DOHH2 (cell line): ENCODE results near the gene RAI1.

ENCODE experiments used
- H3F3A ChIP-seq: fragments of 200-600 bp; sonication (generic), shearing (Covaris generic); 2 replicates; pipeline ENCODE4 v1.6.0; 2016; ENCODE audit warnings: antibody characterized with exemption, mild to moderate bottlenecking; ENCODE audit not compliant: control insufficient read depth, insufficient read depth
- H3K27ac ChIP-seq: fragments of 200-600 bp; sonication (generic); 2 replicates; pipeline ENCODE4 v1.5.1; 2014; ENCODE audit warnings: low read depth, mild to moderate bottlenecking, low read length, moderate library complexity
- H3K27me3 ChIP-seq: fragments of 200-600 bp; sonication (generic); 2 replicates; pipeline ENCODE4 v1.6.1; 2014; ENCODE audit warnings: mild to moderate bottlenecking, low read length, mixed read lengths; ENCODE audit not compliant: control insufficient read depth
- H3K36me3 ChIP-seq: fragments of 200-600 bp; sonication (generic); 2 replicates; pipeline ENCODE4 v1.6.1; 2014; ENCODE audit warnings: mild to moderate bottlenecking, low read length, moderate library complexity, mixed read lengths; ENCODE audit not compliant: control insufficient read depth
- H3K4me1 ChIP-seq: fragments of 200-600 bp; sonication (generic); 2 replicates; pipeline ENCODE4 v1.6.1; 2014; ENCODE audit warnings: mild to moderate bottlenecking, low read length, mixed read lengths; ENCODE audit not compliant: control insufficient read depth
- H3K4me2 ChIP-seq: fragments of 200-600 bp; sonication (generic); 2 replicates; pipeline ENCODE4 v1.6.0; 2014; ENCODE audit warnings: mild to moderate bottlenecking, low read length, moderate library complexity
- H3K4me3 ChIP-seq: fragments of 200-600 bp; sonication (generic); 2 replicates; pipeline ENCODE4 v1.5.1; 2014; ENCODE audit warnings: mild to moderate bottlenecking, low read length, mixed read lengths
- H3K79me2 ChIP-seq: fragments of 200-600 bp; sonication (generic); 2 replicates; pipeline ENCODE4 v1.6.1; 2014; ENCODE audit warnings: mild to moderate bottlenecking, low read length, mixed read lengths; ENCODE audit not compliant: control insufficient read depth
- H3K9me2 ChIP-seq: fragments of 200-600 bp; sonication (generic); replicated peaks from 2 replicates; pipeline ENCODE4 v1.6.1; 2014; ENCODE audit warnings: mild to moderate bottlenecking, low read length, mixed read lengths; ENCODE audit not compliant: control insufficient read depth
- H3K9me3 ChIP-seq: fragments of 200-600 bp; sonication (generic); 2 replicates; pipeline ENCODE4 v1.6.1; 2014; ENCODE audit warnings: antibody characterized with exemption, low read length, mixed read lengths; ENCODE audit not compliant: control insufficient read depth, insufficient read depth
- H4K20me1 ChIP-seq: fragments of 200-600 bp; sonication (generic); 2 replicates; pipeline ENCODE4 v1.6.0; 2014; ENCODE audit warnings: low read depth, mild to moderate bottlenecking, antibody characterized with exemption, low read length, moderate library complexity; ENCODE audit not compliant: control insufficient read depth, insufficient read depth
- CTCF ChIP-seq: fragments of 200-600 bp; sonication (generic); IDR thresholded peaks from one replicate; pipeline ENCODE4 v1.5.1; 2014; ENCODE audit warnings: antibody characterized with exemption, mild to moderate bottlenecking, low read depth, low read length; ENCODE audit not compliant: poor library complexity, severe bottlenecking
- EZH2phosphoT487 ChIP-seq: fragments of 200-600 bp; sonication (generic); IDR thresholded peaks from 2 replicates; pipeline ENCODE4 v1.6.1; 2017; ENCODE audit warnings: borderline replicate concordance, mild to moderate bottlenecking, antibody characterized with exemption, low read length, moderate library complexity, mixed read lengths

The RAI1 gene

GRCh38 chr17:17831208-17832031 lies 150.2 kb downstream of the RAI1 start:
- no peaks in the 10 kb centered on the region for H3K27me3 ChIP-seq
- no peaks in the 10 kb centered on the region for H3K9me3 ChIP-seq
- H3F3A ChIP-seq: peaks cover 12% of the 10 kb centered on the region
- no peak overlapping the region for H3K4me2 ChIP-seq
- H3K27ac ChIP-seq: no peak overlapping the region
- no peak overlapping the region for H3K4me3 ChIP-seq
- TF ChIP-seq CTCF: no peak
- no peak for TF ChIP-seq EZH2phosphoT487
- H4K20me1 ChIP-seq: peaks cover 8% of the 10 kb centered on the region; the same call in 1 of the 2 replicates
- H3K9me2 ChIP-seq: no peaks in the 10 kb centered on the region
- peaks cover 97% of the 10 kb centered on the region for H3K79me2 ChIP-seq
- peaks cover 67% of the 10 kb centered on the region for H3K36me3 ChIP-seq
- H3K4me1 ChIP-seq: peaks cover 54% of the 10 kb centered on the region

GRCh38 chr17:17832032-17832363 lies 150.7 kb downstream of the RAI1 start:
- Histone ChIP-seq H3K4me1 (peaks cover 50% of the 10 kb centered on the region), H3K27me3 (no peaks in the 10 kb centered on the region), H3K4me2 (no peak overlapping the region), H3K9me3 (no peaks in the 10 kb centered on the region), H4K20me1 (peaks cover 8% of the 10 kb centered on the region; the same call in 1 of the 2 replicates), H3K9me2 (no peaks in the 10 kb centered on the region), H3K79me2 (peaks cover 95% of the 10 kb centered on the region), H3K36me3 (peaks cover 70% of the 10 kb centered on the region), H3K27ac (no peak overlapping the region), H3F3A (peaks cover 12% of the 10 kb centered on the region), H3K4me3 (no peak overlapping the region)
- TF ChIP-seq CTCF: no peak
- TF ChIP-seq EZH2phosphoT487: no peak

GRCh38 chr17:17833658-17834357 lies 152.6 kb downstream of the RAI1 start:
- H3K4me2 ChIP-seq: peak overlapping the region; percentile 99

More at GRCh38 chr17:17833658-17834357, 152.6 kb downstream of the RAI1 start:
- TF ChIP-seq EZH2phosphoT487 (no peak), CTCF (no peak)
- H3K79me2 ChIP-seq: peaks cover 84% of the 10 kb centered on the region
- H3K27ac ChIP-seq: peak overlapping the region; percentile 81
- no peaks in the 10 kb centered on the region for H3K9me2 ChIP-seq
- H3F3A ChIP-seq: peaks cover 21% of the 10 kb centered on the region
- peaks cover 8% of the 10 kb centered on the region; the same call in 1 of the 2 replicates for H4K20me1 ChIP-seq
- no peaks in the 10 kb centered on the region for H3K9me3 ChIP-seq
- peaks cover 56% of the 10 kb centered on the region for H3K4me1 ChIP-seq
- H3K4me3 ChIP-seq: peak overlapping the region; percentile 97
- peaks cover 64% of the 10 kb centered on the region for H3K36me3 ChIP-seq
- no peaks in the 10 kb centered on the region for H3K27me3 ChIP-seq
